Measurements from ENCODE around the gene DKKL1. TPM values are rescaled to one million over a fixed set of nuclear protein-coding genes. Genes with fewer than 3 reads are reported as not detected.

DKKL1 gene
- total RNA-seq, 2 experiments from 2014 or later: not detected

- Mint-ChIP-seq H3K4me1 (peaks cover 1% of the 10 kb centered on the region), H3K36me3 (no peaks in the 10 kb centered on the region), H3K9me3 (peaks cover 4% of the 10 kb centered on the region), H3K27me3 (no peaks in the 10 kb centered on the region), H3K4me3 (no peak overlapping the region), H3K27ac (no peak overlapping the region)
- DNase-seq: no peak
- ATAC-seq (ENCODE audit: low read depth): no peak
- POLR2A ChIA-PET: no interaction called here
These were observed 19.0 kb downstream of the DKKL1 start for GRCh38 chr19:49382639-49383038.

GRCh38 chr19:49383599-49383998 is 19.9 kb downstream of the DKKL1 start:
- no peak for DNase-seq

DNA sequence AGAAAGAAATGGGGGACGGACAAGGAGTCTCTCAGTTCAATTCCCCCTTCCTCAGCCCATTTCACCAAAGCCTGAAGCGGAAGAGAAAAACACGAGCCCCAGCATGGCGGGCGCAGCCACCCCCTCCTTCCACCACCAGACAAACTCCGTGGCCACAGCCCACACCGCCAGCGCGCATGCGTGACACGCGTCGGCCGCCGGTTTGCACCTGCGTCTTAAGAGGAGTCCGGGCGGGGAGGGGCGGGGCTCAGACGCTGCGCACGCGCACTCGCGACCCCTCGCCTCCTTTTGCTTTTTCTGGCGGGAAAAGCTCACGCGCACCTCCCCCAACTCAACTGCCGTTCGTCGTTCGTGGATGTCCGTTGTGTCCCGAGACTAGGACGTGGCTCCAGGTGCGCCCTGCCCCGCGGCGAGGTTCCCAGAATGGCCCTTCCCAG is 24.3 kb downstream of the DKKL1 start, which contains the start of gene KASH5:
Gene KASH5, plus strand, starts transcription at position 314 of the 437 bp plus-strand sequence. CDS start 2,635 bp downstream, outside the sequence.
- Mint-ChIP-seq H3K27ac (peak within 1 kb of the TSS; percentile 75), H3K9me3 (no peaks in the 10 kb centered on the region), H3K36me3 (no peaks in the 10 kb centered on the region), H3K4me1 (peaks cover 14% of the 10 kb centered on the region), H3K4me3 (peak within 1 kb of the TSS; percentile 39), H3K27me3 (peaks cover 17% of the 10 kb centered on the region)
- POLR2A ChIA-PET: interaction anchor here (0.8 to 1.1 kb wide), 3 partner anchors 64 to 87 kb away, joined by 3 to 4 read pairs (median 3); partner anchors contain the start of gene PIH1D1
- DNase-seq (peak; percentile 87), ATAC-seq (ENCODE audit: low read depth) (peak; percentile 55)

More at GRCh38 chr19:49383599-49383998, 19.9 kb downstream of the DKKL1 start:
- H3K36me3 Mint-ChIP-seq: no peaks in the 10 kb centered on the region
- no peak for ATAC-seq (ENCODE audit: low read depth)
- H3K9me3 Mint-ChIP-seq: peaks cover 4% of the 10 kb centered on the region
- peaks cover under 1% of the 10 kb centered on the region for H3K27me3 Mint-ChIP-seq
- H3K4me1 Mint-ChIP-seq: peaks cover 4% of the 10 kb centered on the region
- POLR2A ChIA-PET: no interaction called here
- H3K4me3 Mint-ChIP-seq: no peak overlapping the region
- no peak overlapping the region for H3K27ac Mint-ChIP-seq

- no peaks in the 10 kb centered on the region for H3K9me3 Mint-ChIP-seq
- ATAC-seq (ENCODE audit: low read depth): no peak
- no peak overlapping the region for H3K4me3 Mint-ChIP-seq
- H3K4me1 Mint-ChIP-seq: peaks cover 14% of the 10 kb centered on the region
- POLR2A ChIA-PET: interaction anchor here (0.6 to 1.2 kb wide), 2 partner anchors 51 to 55 kb away, joined by 3 read pairs; no protein-coding TSS in a partner anchor
- no peaks in the 10 kb centered on the region for H3K36me3 Mint-ChIP-seq
- no peak overlapping the region for H3K27ac Mint-ChIP-seq
- DNase-seq: no peak
- H3K27me3 Mint-ChIP-seq: peaks cover 18% of the 10 kb centered on the region
These were observed 25.7 kb downstream of the DKKL1 start for GRCh38 chr19:49389406-49389805.

- POLR2A ChIA-PET: interaction anchor here (1.2 to 2.7 kb wide), 3 partner anchors 35 to 80 kb away, joined by 3 to 15 read pairs (median 4); partner anchors contain the start of gene GFY
- H3K4me1 Mint-ChIP-seq: peaks cover 14% of the 10 kb centered on the region
- H3K27ac Mint-ChIP-seq: no peak overlapping the region
- H3K9me3 Mint-ChIP-seq: no peaks in the 10 kb centered on the region
- no peak for DNase-seq
- ATAC-seq (ENCODE audit: low read depth): no peak
- no peak overlapping the region for H3K4me3 Mint-ChIP-seq
- H3K36me3 Mint-ChIP-seq: no peaks in the 10 kb centered on the region
- peaks cover 18% of the 10 kb centered on the region for H3K27me3 Mint-ChIP-seq
These were observed 26.7 kb downstream of the DKKL1 start for GRCh38 chr19:49390131-49390928.

GRCh38 chr19:49390929-49391359 is 27.3 kb downstream of the DKKL1 start:
- peaks cover 14% of the 10 kb centered on the region for H3K4me1 Mint-ChIP-seq
- DNase-seq (no peak), ATAC-seq (ENCODE audit: low read depth) (no peak)
- POLR2A ChIA-PET: interaction anchor here (1.1 to 2.7 kb wide), 8 partner anchors 35 to 83 kb away, joined by 3 to 15 read pairs (median 4); partner anchors contain the start of genes ALDH16A1, FLT3LG and GFY
- peaks cover 19% of the 10 kb centered on the region for H3K27me3 Mint-ChIP-seq
- no peak overlapping the region for H3K27ac Mint-ChIP-seq
- H3K4me3 Mint-ChIP-seq: no peak overlapping the region
- H3K36me3 Mint-ChIP-seq: no peaks in the 10 kb centered on the region
- no peaks in the 10 kb centered on the region for H3K9me3 Mint-ChIP-seq

DNA sequence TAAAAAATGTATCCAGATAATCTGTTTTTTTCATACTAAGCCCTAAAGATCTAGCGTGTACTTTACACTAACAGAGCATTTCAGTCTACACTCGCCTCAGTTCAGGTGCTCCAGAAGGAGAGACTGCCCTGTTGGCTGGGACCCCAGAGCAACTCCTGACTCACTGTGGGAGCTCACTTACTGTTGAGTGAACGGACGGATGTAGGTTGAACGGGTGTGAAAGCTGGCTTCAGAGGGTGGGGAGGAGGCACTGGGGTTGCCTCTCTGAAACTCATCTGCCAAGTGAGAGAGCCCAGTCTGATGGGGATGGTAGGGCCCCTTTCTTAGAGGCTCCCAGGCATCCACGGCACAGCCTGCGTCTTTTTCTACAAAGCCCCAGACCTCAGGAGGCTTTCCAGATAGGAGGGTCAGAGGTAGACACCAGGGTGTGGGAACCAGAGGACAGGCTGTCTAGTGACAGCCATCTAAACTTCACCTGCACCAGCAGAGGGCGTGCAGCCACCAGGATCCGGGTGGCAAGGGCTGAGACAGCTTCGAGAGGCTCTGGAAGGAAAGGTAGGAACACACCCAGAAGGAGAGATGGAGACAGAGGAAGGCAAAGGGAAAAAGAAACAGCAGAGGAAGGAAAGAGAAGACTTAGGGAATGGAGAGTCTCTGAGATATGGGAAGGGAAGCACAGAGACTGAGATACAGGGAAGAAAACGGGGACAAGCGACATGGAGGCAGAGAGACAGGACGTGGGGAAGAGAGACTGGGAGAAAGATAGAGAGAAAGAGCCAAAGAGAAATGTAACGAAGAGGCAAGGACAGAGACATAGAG is 28.1 kb downstream of the DKKL1 start:
- Mint-ChIP-seq H3K27ac (peak overlapping the region; percentile 14), H3K9me3 (no peaks in the 10 kb centered on the region), H3K4me3 (peak overlapping the region; percentile 2), H3K4me1 (peaks cover 14% of the 10 kb centered on the region), H3K36me3 (no peaks in the 10 kb centered on the region), H3K27me3 (peaks cover 21% of the 10 kb centered on the region)
- POLR2A ChIA-PET: interaction anchor here (0.7 to 2.7 kb wide), 9 partner anchors 34 to 82 kb away, joined by 3 to 15 read pairs (median 3); partner anchors contain the start of genes ALDH16A1, FLT3LG, GFY and PIH1D1
- peak; percentile 85 for ATAC-seq (ENCODE audit: low read depth)
- DNase-seq: peak; percentile 84

DNA sequence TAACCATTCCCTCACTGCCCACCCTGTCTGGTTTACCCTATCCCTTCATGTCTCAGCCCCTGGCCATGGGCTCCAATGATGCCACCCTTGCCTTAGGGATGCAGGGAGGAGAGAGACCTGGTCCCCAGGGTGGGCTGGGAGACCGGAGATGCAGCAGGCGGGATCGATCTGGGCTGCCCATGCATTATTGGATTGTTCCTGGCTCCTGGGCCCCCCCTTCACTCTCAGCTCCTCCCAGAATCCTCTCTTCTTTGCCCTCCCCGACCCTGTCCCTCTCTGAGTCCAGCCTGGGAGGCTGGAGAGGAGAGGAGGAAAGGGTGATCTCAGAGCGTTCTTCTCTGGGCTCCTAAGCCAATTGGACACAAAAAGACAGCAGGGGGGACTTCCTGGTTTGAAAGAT is 30.2 kb downstream of the DKKL1 start:
- ATAC-seq (ENCODE audit: low read depth): no peak
- Mint-ChIP-seq H3K4me1 (peaks cover 12% of the 10 kb centered on the region), H3K9me3 (no peaks in the 10 kb centered on the region), H3K27ac (no peak overlapping the region), H3K27me3 (peaks cover 24% of the 10 kb centered on the region), H3K36me3 (no peaks in the 10 kb centered on the region), H3K4me3 (no peak overlapping the region)
- no peak for DNase-seq
- POLR2A ChIA-PET: no interaction called here

GRCh38 chr19:49395581-49396407 is 32.1 kb downstream of the DKKL1 start:
- Mint-ChIP-seq H3K27me3 (peaks cover 18% of the 10 kb centered on the region), H3K4me3 (no peak overlapping the region), H3K36me3 (no peaks in the 10 kb centered on the region), H3K9me3 (no peaks in the 10 kb centered on the region), H3K4me1 (peaks cover 12% of the 10 kb centered on the region), H3K27ac (no peak overlapping the region)
- no peak for ATAC-seq (ENCODE audit: low read depth)
- POLR2A ChIA-PET: interaction anchor here (0.6 to 1.2 kb wide), 2 partner anchors 10 to 53 kb away, joined by 3 read pairs; no protein-coding TSS in a partner anchor
- no peak for DNase-seq

GRCh38 chr19:49396738-49397505 is 33.2 kb downstream of the DKKL1 start:
- H3K27ac Mint-ChIP-seq: no peak overlapping the region
- no peaks in the 10 kb centered on the region for H3K9me3 Mint-ChIP-seq
- POLR2A ChIA-PET: interaction anchor here (0.6 kb wide), 1 partner anchor 266 kb away, joined by 5 read pairs; no protein-coding TSS in a partner anchor
- H3K36me3 Mint-ChIP-seq: no peaks in the 10 kb centered on the region
- H3K4me1 Mint-ChIP-seq: peaks cover 9% of the 10 kb centered on the region
- H3K27me3 Mint-ChIP-seq: peaks cover 17% of the 10 kb centered on the region
- DNase-seq (no peak), ATAC-seq (ENCODE audit: low read depth) (no peak)
- H3K4me3 Mint-ChIP-seq: no peak overlapping the region

- Mint-ChIP-seq H3K9me3 (no peaks in the 10 kb centered on the region), H3K27ac (no peak overlapping the region), H3K27me3 (peaks cover 9% of the 10 kb centered on the region), H3K36me3 (no peaks in the 10 kb centered on the region), H3K4me1 (peaks cover 6% of the 10 kb centered on the region), H3K4me3 (no peak overlapping the region)
- DNase-seq: no peak
- no peak for ATAC-seq (ENCODE audit: low read depth)
- POLR2A ChIA-PET: no interaction called here
These were observed 34.4 kb downstream of the DKKL1 start for GRCh38 chr19:49398001-49398615.
